GM19468 (cell line): ENCODE measurements around the gene ZNF688.
A peak's percentile ranks its signal among the peaks of the same experiment; 100 is the strongest.
"Not testable (repeated sequence)": the region's sequence is repeated elsewhere in the genome, so short reads cannot be mapped to it uniquely, and the experiment has no call there.

ENCODE experiments used
- ATAC-seq: cut with Tn5 transposase; IDR thresholded peaks from one replicate; pipeline ENCODE4 v1.9.1; 2021; ENCODE audit warnings: mild to moderate bottlenecking, moderate library complexity, moderate number of reproducible peaks; ENCODE audit not compliant: unreplicated experiment; ENCODE audit errors: extremely low read depth

Gene ZNF688

GRCh38 chr16:30571445-30572322 lies at the start of gene ZNF688:
TSS of gene ZNF688 (minus strand) at chr16:30571714. CDS start at chr16:30571629, 85 bp downstream.
- peak; percentile 50 for ATAC-seq

GRCh38 chr16:30620169-30620568 lies 48.7 kb upstream of the ZNF688 start:
- no peak for ATAC-seq

DNA sequence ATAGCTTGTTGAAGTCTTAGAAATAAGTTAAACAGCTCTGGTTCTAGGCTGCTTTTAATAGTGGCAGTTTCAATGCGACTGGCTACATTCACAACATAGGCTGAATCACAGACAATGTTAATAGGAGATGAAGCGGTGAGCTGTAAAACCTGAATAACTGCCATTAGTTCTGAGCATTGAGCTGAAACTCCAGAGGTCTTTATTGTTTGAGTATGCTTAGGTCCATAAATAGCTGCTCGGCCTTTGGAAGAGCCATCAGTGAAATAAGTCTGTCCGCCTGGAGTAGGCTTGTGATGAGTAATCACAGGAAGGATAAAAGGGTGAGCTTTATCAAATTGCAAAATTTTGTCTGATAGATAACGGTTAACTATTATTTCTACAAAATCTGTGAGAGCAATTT lies 48.1 kb upstream of the ZNF688 start:
- no peak for ATAC-seq

DNA sequence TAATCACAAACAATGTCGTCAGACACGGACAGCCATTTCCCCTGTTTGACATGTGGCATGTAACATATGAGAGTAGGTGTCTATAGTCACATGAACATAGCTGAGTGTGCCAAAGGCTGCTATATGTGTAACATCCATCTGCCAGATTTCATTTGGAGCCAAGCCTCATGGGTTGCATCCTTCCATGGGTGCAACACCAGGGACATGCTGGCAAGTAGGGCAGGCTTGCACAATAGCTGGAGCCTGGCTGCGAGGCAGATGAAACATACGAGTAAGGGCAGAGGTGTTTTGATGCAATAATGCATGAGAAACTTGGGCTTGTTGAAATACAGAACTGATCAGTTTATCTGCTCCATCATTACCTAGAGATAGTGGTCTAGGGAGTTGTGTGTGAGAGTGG lies 47.7 kb upstream of the ZNF688 start:
- ATAC-seq = no peak

DNA sequence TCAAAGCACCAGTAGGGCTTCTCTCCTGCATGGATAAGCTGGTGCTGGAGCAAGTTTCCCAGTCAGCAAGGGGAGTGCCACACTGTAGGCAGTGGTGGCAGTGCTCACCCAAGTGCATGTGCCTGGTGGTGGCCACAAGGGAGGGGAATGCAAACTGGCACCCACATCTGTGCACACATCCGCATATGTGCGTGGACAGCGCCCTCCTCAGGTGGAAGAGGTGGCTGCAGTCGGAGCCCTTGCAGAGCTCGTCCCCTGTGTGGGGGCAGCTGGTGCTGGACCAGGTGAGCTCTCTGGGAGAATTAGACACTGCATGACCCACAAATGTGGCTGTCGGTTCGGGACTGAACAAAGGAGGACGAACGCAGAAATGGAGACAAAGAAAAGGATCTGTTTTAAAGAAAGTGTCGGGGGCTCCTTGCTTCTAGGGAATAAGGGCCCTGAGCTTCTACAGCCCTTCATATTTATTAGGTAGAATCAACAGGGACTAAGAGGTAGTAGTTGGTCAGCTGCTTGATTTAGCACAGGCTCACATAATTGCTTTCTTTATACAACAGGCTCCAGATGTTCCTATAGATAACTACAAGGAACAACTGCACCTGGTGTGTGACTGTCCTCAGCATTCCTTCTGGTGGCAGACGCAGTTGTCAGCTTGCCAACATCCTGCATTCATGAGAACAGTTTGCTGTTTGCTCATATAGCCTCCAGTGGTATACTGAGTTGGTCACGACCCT lies 44.0 kb upstream of the ZNF688 start:
- no peak for ATAC-seq

DNA sequence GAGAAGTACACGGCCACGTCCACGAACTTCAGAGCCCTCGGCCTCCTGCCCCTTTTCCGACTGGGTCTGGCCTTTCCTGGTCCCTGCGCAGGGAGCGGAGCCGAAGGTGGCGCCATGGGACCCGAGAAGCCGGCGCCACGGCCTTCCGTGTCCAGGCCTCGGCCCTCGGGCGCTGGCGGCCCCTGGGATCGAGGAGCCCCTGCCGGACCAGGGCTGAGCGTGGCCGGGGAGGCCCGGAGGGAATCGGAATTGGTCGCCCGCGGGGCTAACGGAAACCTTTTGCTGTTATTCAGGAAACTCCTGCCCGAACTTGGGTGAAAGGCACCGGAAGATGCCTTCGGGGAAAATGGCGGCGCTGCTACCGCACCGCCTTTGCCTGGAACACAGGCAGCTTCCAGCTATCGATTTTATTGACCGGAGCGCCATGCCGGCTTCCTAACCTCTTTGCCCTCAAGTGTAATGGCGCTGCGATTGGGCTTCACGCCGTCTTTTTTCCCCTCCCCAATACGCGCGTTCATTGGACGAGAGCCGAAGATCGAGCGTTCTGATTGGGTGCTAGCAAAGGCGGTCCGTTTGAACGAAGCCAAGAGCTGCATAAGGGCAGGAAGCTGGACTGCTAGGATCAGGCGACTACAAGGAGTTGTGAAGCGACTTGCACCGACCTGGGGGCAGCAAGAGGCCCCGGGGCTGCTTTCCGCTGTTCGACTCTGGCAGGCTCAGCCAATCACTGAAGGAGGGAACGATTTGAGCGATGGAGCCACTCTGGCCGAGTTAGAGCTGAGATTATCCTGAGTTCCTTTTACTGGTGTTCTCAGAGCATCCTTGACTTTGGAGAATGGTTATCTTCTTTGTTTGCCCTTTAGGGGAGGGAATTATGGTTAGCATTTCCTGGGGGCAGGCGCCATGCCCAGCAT lies 38.7 kb upstream of the ZNF688 start, which contains the start of gene ZNF689:
TSS of gene ZNF689 (minus strand) at position 464 of the 914 bp plus-strand sequence. CDS start at position 116, 348 bp downstream.
- ATAC-seq = peak; percentile 39

- ATAC-seq = no peak
Observed at GRCh38 chr16:30609002-30609925, 37.8 kb upstream of the ZNF688 start.

DNA sequence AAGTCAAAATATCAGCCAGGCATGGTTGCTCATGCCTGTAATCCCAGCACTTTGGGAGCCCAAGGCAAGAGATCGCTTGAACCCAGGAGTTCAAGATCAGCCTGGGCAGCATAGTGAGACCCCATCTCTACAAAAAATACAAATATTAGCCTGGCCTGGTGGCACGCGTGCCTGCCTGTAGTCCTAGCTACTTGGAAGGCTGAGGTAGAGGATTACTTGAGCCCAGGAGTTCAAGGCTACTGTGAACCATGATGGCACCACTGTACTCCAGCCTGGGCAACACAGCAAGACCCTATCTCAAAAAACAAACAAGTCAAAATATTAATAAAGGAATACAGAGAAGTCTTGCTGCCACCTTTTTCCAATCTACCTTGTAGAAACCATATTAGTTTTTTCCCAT lies 34.5 kb upstream of the ZNF688 start:
- no peak for ATAC-seq

- no peak for ATAC-seq
Observed at GRCh38 chr16:30605158-30605557, 33.6 kb upstream of the ZNF688 start.

- no peak for ATAC-seq
Observed at GRCh38 chr16:30604316-30604947, 32.9 kb upstream of the ZNF688 start.

- no peak for ATAC-seq
Observed at GRCh38 chr16:30603945-30604315, 32.4 kb upstream of the ZNF688 start.

DNA sequence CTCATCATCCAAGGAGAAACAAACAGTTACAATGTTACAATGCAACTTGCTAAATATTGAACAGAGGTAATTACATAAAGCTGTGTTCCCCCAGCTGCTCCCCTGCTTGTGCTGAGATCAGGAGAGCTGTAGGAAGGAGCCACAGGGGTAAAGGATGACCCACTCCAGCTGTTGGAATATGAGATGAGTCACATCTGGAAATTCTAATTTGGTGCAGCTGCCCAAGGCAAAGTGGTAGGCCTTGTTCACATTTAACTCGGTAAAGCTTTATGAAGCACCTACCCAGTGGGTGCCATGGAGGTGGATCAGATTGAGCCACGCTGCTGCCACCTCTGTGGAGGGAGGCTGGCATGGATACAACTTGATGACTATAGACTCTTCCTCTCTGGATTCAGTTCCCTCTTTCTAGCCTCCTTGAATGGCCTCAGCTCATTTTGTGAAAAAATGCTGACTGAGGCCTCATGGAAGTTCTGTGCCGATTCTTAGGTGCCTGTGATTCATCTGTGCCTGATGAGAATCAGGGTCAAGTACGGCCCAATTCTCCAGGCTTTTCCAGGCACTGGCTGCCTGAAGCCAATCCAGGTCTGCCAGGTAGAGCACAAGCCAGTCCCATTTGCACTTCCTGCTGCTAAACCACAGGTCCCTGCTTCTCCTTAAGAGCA lies 31.2 kb upstream of the ZNF688 start:
- no peak for ATAC-seq

- ATAC-seq = no peak
Observed at GRCh38 chr16:30601966-30602365, 30.5 kb upstream of the ZNF688 start.

- ATAC-seq = no peak
Observed at GRCh38 chr16:30600929-30601328, 29.4 kb upstream of the ZNF688 start.

GRCh38 chr16:30600215-30600614 lies 28.7 kb upstream of the ZNF688 start:
- ATAC-seq = no peak

- ATAC-seq = no peak
Observed at GRCh38 chr16:30592871-30593270, 21.4 kb upstream of the ZNF688 start.

GRCh38 chr16:30590869-30591268 lies 19.4 kb upstream of the ZNF688 start:
- ATAC-seq = not testable (repeated sequence)

GRCh38 chr16:30589582-30589981 lies 18.1 kb upstream of the ZNF688 start:
- ATAC-seq = not testable (repeated sequence)
